Measurements from ENCODE around the gene MT1E.
"Not testable (repeated sequence)": the region's sequence is repeated elsewhere in the genome, so short reads cannot be mapped to it uniquely, and the experiment has no call there.

Gene MT1E

GRCh38 chr16:56667581-56668571 lies 42.3 kb downstream of the MT1E start, which contains the start of gene MT1G:
TSS of gene MT1G (minus strand) at chr16:56668065. CDS start at chr16:56667993, 72 bp downstream.
- H3K27ac ChIP-seq = no peak within 1 kb of the TSS
- TF ChIP-seq ZFX (IDR thresholded peaks at IDR 0.05) (no peak), CTCF (conservative IDR thresholded peaks at IDR 0.05) (no peak)

DNA sequence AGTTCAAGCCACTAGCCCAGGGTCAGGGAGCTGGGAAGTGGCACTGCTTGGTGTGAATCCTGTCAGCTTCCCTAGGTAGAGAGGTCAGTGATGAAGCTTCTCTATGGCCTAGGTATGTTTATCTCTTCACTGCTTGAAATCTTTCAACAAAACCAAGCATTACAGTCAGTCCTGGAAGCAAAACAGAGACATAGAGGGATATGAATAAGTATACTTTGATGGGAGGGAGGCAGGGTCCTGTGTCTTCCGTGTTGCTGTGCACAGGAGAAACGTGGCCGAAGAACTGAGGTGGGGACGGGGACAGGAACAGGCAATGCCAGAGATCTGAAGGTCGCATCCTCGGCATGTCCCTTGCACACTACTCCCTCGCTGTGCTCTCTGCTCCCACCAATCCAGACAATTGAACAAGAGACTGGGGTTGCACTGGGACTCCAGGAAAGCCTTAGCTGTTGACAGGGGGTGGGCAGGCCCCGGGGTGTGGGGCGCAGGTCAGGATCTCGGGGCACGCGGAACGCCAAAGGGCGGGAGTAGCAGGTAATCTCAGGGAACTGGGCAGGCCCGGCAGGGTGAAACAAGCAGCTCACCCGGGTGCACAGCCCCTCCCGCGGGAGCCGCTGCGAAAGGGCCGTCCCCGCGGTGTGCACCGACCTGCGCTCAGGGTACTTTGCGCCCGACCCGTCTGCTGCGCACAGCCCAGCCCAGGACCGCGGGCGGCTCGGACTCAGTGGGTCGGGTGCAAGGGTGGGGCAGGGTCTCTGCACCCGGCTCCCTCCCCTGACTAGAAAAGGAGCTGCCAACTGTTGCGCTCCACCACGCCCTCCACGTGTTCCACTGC lies 43.6 kb downstream of the MT1E start, which contains the start of gene MT1H:
Gene MT1H (plus strand): TSS at position 810 of the 835 bp plus-strand sequence. CDS start 71 bp downstream, outside the sequence.
- TF ChIP-seq CTCF (conservative IDR thresholded peaks at IDR 0.05) (no peak), ZFX (IDR thresholded peaks at IDR 0.05) (no peak)
- H3K27ac ChIP-seq = no peak within 1 kb of the TSS

DNA sequence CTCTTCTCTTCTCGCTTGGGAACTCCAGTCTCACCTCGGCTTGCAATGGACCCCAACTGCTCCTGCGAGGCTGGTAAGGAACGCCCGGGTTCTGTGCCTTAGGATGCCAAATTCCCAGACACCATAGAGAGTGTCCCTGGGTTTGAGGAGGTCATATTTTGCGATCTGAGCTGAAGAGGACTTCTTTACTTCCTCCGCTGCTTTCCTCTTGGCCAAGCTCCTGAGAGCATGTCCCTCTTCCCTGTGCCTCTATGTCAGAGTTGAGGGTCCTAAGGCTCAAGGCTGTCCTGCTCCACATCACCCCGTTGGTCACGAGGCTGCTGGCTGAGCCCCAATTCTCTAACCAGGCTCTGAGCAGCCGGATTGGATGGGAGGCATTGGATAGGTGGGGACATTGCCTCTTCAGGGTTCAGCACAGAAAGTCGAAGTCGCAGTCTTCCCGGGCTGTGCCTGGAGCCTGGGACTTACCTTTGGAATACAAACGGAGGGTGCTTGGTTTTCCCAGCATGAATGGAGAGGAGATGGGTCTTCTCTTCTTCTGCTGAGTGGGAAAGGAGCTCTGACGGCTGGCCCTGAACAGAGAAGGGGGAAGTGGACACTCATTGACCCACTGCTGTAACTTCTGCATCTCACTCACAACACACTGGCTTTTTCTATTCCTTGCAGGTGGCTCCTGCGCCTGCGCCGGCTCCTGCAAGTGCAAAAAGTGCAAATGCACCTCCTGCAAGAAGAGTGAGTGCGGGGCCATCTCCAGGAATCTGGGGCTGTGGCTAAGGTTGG lies 44.4 kb downstream of the MT1E start:
- no peak for TF ChIP-seq ZFX (IDR thresholded peaks at IDR 0.05)
- no peak for TF ChIP-seq CTCF (conservative IDR thresholded peaks at IDR 0.05)
- H3K27ac ChIP-seq = no peak overlapping the region

DNA sequence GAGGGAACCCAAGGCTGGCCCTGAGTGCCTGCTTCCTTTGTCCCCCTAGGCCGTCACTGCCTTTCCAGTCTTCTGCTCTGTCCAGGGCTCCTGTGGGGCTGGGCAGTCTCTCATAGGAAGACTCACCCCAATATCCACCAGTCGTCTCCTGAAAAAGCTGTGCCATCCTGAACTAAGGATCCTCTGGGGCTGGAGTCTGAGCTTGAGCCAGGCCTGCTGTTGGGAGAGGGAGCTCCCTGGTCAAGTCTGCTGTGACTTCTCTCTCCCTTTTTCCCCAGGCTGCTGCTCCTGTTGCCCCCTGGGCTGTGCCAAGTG lies 45.0 kb downstream of the MT1E start:
- TF ChIP-seq ZFX (IDR thresholded peaks at IDR 0.05) = no peak
- TF ChIP-seq CTCF (conservative IDR thresholded peaks at IDR 0.05) = no peak
- no peak overlapping the region for H3K27ac ChIP-seq

GRCh38 chr16:56671691-56672090 lies 46.1 kb downstream of the MT1E start:
- H3K27ac ChIP-seq = not testable (repeated sequence)

GRCh38 chr16:56672171-56672570 lies 46.6 kb downstream of the MT1E start:
- not testable (repeated sequence) for H3K27ac ChIP-seq

GRCh38 chr16:56672761-56673536 lies 47.4 kb downstream of the MT1E start:
- no peak overlapping the region for H3K27ac ChIP-seq
- no peak for TF ChIP-seq CTCF (conservative IDR thresholded peaks at IDR 0.05)
- TF ChIP-seq ZFX (IDR thresholded peaks at IDR 0.05) = no peak

All from C4-2B (cell line).